IPS-15b (cell line): ENCODE results near the gene TXK.

Source experiments
- H3K27me3 ChIP-seq: one replicate; pipeline ENCODE4 v1.6.1; 2013; ENCODE audit warnings: low read length; ENCODE audit not compliant: control insufficient read depth, insufficient read depth
- H3K36me3 ChIP-seq: one replicate; pipeline ENCODE4 v1.6.1; 2013; ENCODE audit warnings: low read length; ENCODE audit not compliant: control insufficient read depth, insufficient read depth
- H3K4me1 ChIP-seq: one replicate; pipeline ENCODE4 v1.6.1; 2013; ENCODE audit warnings: mild to moderate bottlenecking, low read length; ENCODE audit not compliant: control insufficient read depth, insufficient read depth
- H3K4me3 ChIP-seq: one replicate; pipeline ENCODE4 v1.5.1; 2013; ENCODE audit warnings: low read depth, low read length
- H3K9ac ChIP-seq: one replicate; pipeline ENCODE4 v1.6.1; 2013; ENCODE audit warnings: low read depth, mild to moderate bottlenecking, low read length
- H3K9me3 ChIP-seq: one replicate; pipeline ENCODE4 v1.6.1; 2013; ENCODE audit warnings: mild to moderate bottlenecking, low read length; ENCODE audit not compliant: control insufficient read depth, insufficient read depth

TXK gene

DNA sequence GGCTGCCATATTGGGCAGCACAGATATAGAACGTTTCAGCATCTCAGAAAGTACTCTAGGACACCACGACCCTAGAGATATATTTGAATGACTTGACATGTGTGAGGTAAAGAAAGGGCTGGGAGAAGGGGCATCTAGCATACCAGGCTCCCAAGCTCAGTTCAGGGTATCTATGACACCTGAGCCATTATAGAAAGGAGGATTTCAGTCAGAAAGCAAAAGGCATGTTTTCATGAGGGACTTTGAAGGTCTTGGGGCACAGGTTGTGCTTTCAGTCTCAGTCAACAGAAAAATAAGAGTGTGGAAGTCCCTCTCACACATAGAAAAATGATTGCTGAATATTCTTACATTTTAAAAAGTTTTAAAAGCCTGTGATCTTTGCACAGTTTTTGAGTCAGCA is 65.9 kb downstream of the TXK start:
- no peaks in the 10 kb centered on the region for H3K4me1 ChIP-seq
- no peaks in the 10 kb centered on the region for H3K27me3 ChIP-seq
- H3K9me3 ChIP-seq = no peaks in the 10 kb centered on the region
- no peaks in the 10 kb centered on the region for H3K36me3 ChIP-seq
- H3K9ac ChIP-seq = no peak overlapping the region
- H3K4me3 ChIP-seq = no peak overlapping the region

DNA sequence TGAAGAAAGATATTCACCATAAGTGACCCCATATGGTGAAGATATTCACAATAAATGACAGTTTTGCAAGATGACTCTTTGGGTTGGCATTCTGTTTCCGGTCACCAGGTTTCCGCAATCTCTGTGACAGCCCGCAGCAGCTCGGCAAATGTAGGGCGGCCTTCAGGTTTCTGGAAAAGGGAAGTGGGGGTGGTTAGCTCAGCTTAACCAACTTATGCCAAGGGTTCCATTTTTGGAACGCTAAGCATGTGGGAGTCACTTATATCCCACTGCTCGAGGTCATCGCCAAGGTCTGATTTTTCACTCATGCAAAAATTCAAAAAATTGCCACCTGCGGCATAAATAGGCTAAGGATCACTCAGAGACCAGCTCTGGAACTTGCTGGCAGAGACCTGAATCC is 66.5 kb downstream of the TXK start:
- H3K36me3 ChIP-seq = no peaks in the 10 kb centered on the region
- no peaks in the 10 kb centered on the region for H3K27me3 ChIP-seq
- H3K4me1 ChIP-seq = no peaks in the 10 kb centered on the region
- no peak overlapping the region for H3K4me3 ChIP-seq
- H3K9ac ChIP-seq = no peak overlapping the region
- H3K9me3 ChIP-seq = no peaks in the 10 kb centered on the region

DNA sequence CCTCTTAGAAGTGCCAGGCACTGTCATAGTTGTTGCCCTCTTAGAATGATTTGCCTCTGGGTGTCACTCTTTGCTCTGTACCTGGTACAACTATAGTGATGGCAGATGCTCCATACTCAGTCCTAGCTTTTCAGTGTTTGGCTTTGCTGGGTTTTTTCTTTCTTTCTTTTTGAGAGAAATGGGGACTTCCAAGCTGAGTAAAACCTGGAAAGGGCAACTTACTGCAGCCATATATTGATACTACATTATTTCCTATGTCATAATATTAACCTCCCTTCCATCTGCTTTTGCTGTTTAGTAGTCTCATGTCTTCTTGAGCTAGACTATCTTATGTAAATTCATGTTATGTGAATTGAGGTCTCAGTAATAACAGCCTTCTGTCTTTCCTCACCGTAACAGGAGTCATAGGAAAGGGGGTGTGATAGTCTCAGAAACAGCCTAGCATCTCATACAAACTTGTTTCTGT is 68.4 kb downstream of the TXK start:
- H3K9me3 ChIP-seq = no peaks in the 10 kb centered on the region
- H3K4me1 ChIP-seq = no peaks in the 10 kb centered on the region
- H3K9ac ChIP-seq = no peak overlapping the region
- no peak overlapping the region for H3K4me3 ChIP-seq
- H3K36me3 ChIP-seq = no peaks in the 10 kb centered on the region
- H3K27me3 ChIP-seq = no peaks in the 10 kb centered on the region

DNA sequence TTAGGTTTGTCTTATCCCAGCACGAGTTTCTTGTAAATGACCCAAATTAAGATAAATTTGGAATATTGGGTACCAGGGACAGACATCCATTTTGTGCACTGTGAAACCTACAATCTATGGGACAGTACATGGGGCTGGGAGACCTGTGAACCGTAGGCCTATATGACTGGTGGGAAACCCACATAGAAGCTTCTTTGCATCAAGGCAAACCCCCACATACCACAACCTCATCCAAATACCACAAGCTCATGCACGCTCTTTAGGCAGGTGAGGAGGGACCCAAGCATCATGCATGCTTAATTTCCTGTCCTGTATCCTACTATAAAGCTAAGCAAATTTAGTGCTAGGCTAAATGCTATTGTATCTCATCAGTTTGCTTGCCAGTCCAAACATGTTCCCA is 69.7 kb downstream of the TXK start:
- Histone ChIP-seq H3K4me1 (no peaks in the 10 kb centered on the region), H3K9ac (no peak overlapping the region), H3K4me3 (no peak overlapping the region), H3K27me3 (no peaks in the 10 kb centered on the region), H3K36me3 (no peaks in the 10 kb centered on the region), H3K9me3 (no peaks in the 10 kb centered on the region)

DNA sequence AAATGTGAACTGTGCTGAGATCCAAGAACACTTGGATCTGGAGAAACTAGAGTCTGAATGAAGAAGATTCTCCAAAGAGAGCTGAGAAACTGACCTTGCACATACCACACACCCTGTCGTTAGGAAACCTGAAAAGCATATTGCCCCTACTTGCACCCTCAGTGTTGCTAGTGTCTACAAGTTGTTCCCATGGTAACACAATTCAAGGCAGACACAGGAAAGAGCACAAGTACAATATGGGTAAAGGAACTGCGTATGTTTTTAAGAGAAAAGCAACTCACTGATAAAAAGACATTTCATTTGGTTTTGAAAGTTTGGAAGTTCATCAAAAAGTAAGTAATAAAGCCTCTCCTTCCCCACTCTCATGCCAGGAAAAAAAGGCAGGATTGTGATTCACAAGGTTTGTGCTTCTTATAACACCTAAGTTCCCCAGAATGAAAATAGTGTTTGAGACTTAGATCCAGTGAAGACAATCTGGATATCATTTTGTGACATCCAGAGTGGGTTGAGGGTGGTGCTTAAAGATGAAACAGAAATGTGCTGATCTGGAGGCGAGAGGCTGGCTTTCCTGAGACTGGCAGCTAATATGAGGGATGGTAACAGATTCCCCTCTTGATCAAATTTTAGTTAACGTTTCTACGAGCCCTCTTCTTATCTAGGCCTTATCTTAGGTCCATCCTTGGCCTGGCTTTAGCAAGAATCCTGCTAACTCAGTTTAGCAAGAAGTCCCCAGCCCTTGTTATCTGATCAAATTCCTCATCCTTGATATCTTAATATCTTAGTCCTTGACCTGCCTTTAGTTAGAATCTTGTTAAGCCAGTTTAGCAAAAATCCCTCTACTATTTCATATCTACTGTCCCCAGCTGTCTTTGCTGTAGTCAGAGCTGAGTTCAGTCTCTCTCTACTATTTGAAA is 75.2 kb downstream of the TXK start:
- H3K27me3 ChIP-seq = no peaks in the 10 kb centered on the region
- no peaks in the 10 kb centered on the region for H3K4me1 ChIP-seq
- no peak overlapping the region for H3K4me3 ChIP-seq
- no peak overlapping the region for H3K9ac ChIP-seq
- no peaks in the 10 kb centered on the region for H3K36me3 ChIP-seq
- peaks cover 3% of the 10 kb centered on the region for H3K9me3 ChIP-seq

- Histone ChIP-seq H3K4me1 (no peaks in the 10 kb centered on the region), H3K27me3 (no peaks in the 10 kb centered on the region), H3K4me3 (no peak overlapping the region), H3K9me3 (no peaks in the 10 kb centered on the region), H3K9ac (no peak overlapping the region), H3K36me3 (no peaks in the 10 kb centered on the region)
Observed at GRCh38 chr4:48051078-48051477, 83.0 kb downstream of the TXK start.

DNA sequence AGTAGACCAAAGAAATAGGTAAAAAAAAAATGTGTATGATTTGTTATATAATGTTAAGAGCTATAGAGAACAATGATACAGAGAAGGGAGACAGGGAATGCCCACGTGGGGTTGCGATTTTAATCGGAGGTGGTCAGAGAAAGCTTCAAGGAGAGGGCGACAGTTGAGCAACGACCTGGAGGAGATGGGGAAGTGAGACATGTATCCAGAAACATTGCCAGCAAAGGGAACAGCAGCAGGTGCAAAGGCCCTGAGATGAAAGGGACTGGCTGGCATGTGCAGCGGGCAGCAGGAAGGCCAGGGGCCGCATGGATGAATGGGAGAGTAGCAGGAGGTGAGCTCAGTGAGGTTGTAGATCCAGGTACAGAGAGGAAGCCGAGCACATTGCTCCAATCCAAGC is 84.6 kb downstream of the TXK start:
- no peak overlapping the region for H3K4me3 ChIP-seq
- no peaks in the 10 kb centered on the region for H3K4me1 ChIP-seq
- H3K27me3 ChIP-seq = no peaks in the 10 kb centered on the region
- no peaks in the 10 kb centered on the region for H3K36me3 ChIP-seq
- H3K9me3 ChIP-seq = no peaks in the 10 kb centered on the region
- H3K9ac ChIP-seq = no peak overlapping the region

DNA sequence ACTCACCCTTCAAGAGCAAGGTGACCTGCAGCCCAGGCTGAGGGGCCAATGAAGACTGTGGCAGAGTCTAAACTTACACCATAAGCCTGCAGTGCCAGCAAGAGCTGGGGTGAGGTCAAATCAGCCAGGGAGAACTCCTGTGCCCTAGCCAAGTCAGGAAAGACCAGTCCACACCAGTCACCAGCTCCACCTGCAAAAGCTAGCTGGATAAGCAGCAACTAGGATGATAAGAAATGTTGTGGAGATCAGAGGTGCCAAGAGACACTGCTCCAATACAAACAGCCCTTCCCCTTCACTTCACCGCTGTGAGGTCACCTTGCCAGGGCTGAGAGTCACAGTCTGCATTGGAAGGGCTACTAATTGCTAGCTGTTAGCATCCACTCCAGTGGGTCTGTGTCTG is 86.2 kb downstream of the TXK start:
- Histone ChIP-seq H3K4me1 (peaks cover 3% of the 10 kb centered on the region), H3K36me3 (no peaks in the 10 kb centered on the region), H3K9me3 (no peaks in the 10 kb centered on the region), H3K4me3 (no peak overlapping the region), H3K9ac (peak overlapping the region; percentile 24), H3K27me3 (no peaks in the 10 kb centered on the region)

DNA sequence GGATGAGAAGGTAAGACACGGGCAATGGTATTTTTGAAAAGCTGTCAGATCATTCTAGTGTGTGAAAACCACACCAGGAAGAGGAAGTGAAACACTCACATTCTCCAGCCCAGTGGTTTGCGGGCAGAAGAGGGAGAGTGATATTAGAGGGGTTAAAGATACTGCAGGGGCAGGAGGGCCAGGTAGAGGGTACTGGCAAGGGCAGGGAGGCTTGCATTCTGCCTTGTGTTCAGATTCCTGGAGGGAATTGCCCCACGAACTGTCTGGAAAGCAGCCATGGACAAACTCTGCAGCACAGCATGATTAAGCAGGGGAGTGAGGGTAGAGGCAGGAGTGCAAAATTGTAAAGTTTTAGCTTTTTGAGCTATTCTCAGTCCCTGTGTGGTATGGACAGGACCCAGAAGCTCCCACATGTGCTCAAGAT is 86.6 kb downstream of the TXK start:
- Histone ChIP-seq H3K9ac (peak overlapping the region; percentile 24), H3K4me1 (peaks cover 7% of the 10 kb centered on the region), H3K36me3 (no peaks in the 10 kb centered on the region), H3K27me3 (no peaks in the 10 kb centered on the region), H3K9me3 (no peaks in the 10 kb centered on the region), H3K4me3 (no peak overlapping the region)

DNA sequence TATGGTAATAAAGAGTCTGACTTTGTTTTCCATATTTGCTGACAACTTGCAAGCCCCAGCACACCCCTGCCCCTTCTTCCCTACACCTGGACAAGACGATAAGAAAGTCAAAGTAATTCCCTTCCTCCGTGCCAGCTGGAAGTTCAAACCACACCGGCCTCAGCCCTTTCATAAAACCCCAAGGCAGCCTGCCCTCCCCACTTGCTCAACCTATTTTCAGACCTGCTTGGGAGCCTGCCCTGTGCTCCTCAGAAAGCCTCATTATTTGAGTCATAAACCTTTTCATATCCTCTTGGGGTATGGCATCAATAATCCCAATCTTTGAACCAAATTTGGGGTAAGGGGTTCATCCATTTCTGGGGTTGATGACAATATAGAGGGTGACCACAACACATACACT is 88.0 kb downstream of the TXK start:
- Histone ChIP-seq H3K9ac (no peak overlapping the region), H3K4me1 (peaks cover 8% of the 10 kb centered on the region), H3K27me3 (no peaks in the 10 kb centered on the region), H3K9me3 (no peaks in the 10 kb centered on the region), H3K4me3 (no peak overlapping the region), H3K36me3 (no peaks in the 10 kb centered on the region)

- no peaks in the 10 kb centered on the region for H3K9me3 ChIP-seq
- H3K27me3 ChIP-seq = no peaks in the 10 kb centered on the region
- H3K4me3 ChIP-seq = no peak overlapping the region
- H3K4me1 ChIP-seq = peaks cover 8% of the 10 kb centered on the region
- no peaks in the 10 kb centered on the region for H3K36me3 ChIP-seq
- H3K9ac ChIP-seq = no peak overlapping the region
Observed at GRCh38 chr4:48044298-48044697, 89.8 kb downstream of the TXK start.

- H3K9me3 ChIP-seq = no peaks in the 10 kb centered on the region
- H3K4me1 ChIP-seq = peaks cover 8% of the 10 kb centered on the region
- H3K9ac ChIP-seq = no peak overlapping the region
- H3K4me3 ChIP-seq = no peak overlapping the region
- H3K27me3 ChIP-seq = no peaks in the 10 kb centered on the region
- H3K36me3 ChIP-seq = no peaks in the 10 kb centered on the region
Observed at GRCh38 chr4:48043504-48043903, 90.5 kb downstream of the TXK start.
